Subcutaneous adipose tissue (tissue), 4 donors: ENCODE measurements around the gene CABCOCO1. TPM values are rescaled to one million over a fixed set of nuclear protein-coding genes. Genes with fewer than 3 reads are reported as not detected.

ENCODE experiments used
- total RNA-seq, 4 donors: library from RNA; depleted of rRNA; stranded (reverse); fragments of >200 nt; gene quantifications; one replicate each; pipeline ENCODE4 v1.1.0, GENCODE V29; 2016
- TF ChIP-seq, protein P1 (sequence below): fragments of 450-650 bp; IDR thresholded peaks from one replicate; pipeline ENCODE4 v1.5.1; 2016; ENCODE audit warnings: low read depth, mild to moderate bottlenecking, control low read depth, antibody characterized with exemption, moderate library complexity

CABCOCO1 gene
- total RNA-seq, 4 donors from 2014 or later: 0.22 to 0.82 TPM; not detected in 2

DNA sequence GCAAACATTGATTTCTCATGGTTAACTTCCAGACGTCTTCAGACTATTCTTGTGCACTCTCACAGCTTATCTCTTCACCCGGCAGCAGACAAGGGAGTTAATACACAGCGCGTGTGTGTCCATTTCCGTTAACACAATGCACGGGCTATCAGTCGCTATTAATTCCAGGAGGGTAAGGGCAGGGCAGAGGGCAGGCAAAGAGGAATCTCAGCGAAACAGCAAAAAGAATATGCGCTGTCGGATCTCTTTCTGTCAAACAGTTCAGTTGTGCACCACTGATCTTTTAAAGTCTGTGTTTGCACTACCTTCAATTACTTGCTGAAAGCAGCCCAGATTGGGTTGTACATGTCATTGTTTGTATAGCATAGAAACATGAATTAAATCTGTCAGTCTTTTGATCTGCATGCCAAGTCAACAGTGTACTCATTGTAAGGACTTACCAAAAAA, 41.1 kb upstream of the CABCOCO1 start:
- TF ChIP-seq, protein P1, sequence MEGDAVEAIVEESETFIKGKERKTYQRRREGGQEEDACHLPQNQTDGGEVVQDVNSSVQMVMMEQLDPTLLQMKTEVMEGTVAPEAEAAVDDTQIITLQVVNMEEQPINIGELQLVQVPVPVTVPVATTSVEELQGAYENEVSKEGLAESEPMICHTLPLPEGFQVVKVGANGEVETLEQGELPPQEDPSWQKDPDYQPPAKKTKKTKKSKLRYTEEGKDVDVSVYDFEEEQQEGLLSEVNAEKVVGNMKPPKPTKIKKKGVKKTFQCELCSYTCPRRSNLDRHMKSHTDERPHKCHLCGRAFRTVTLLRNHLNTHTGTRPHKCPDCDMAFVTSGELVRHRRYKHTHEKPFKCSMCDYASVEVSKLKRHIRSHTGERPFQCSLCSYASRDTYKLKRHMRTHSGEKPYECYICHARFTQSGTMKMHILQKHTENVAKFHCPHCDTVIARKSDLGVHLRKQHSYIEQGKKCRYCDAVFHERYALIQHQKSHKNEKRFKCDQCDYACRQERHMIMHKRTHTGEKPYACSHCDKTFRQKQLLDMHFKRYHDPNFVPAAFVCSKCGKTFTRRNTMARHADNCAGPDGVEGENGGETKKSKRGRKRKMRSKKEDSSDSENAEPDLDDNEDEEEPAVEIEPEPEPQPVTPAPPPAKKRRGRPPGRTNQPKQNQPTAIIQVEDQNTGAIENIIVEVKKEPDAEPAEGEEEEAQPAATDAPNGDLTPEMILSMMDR: no peak

DNA sequence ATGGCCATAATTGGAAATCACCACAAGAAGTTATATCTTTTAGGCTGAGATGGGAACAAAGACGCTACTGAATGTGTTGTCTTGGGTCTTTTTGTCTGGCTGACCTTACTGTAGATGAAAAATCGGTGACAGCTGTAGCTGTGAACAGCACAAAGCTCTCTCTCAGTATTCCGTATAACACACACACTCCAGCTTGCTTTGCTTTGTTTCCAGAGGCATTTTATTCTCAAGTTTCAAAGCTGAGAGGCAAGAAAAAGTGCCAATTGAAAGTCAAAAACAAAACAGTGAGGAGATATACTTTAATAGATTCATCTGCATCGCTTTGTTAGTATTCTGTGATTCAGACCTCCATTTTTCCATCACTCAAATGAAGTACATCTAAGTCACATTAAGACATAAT, 39.6 kb upstream of the CABCOCO1 start:
- TF ChIP-seq, protein P1: no peak

DNA sequence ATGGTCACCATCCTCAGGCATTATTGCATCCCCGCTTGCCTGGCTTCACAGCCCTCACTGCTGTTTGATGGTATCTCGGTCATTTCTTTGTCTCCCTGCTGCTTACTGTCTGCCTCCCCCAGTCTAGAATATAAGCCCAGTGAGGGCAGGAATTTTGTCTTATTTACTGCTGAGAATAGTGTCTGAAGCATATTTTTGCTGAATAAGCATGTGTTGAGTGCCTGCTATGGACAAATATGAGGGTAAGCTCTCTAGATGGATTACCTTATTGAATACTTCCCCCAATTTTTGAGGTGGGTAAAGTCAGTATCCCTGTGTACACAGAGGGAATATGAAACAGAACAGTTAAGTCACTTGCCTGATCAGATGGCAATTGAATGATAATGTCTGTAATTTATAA, 36.5 kb upstream of the CABCOCO1 start:
- TF ChIP-seq, protein P1: no peak

DNA sequence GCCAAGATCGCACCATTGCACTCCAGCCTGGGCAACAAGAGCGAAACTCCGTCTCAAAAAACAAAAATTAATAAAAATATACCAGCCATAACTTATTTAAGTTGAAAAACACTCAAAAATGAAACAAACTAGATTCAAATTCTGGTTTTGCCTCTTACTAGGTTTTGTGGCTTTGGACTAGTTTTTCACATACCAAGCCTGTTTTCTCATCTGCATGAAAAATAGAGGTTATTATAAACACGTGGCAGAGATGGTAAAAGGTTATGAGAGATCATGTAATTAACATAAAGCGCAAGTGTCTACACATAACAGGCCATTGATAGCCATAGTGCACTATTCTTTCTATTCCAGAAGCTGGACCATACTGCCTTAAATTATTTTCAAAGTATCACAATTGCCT, 35.5 kb upstream of the CABCOCO1 start:
- TF ChIP-seq, protein P1: no peak

DNA sequence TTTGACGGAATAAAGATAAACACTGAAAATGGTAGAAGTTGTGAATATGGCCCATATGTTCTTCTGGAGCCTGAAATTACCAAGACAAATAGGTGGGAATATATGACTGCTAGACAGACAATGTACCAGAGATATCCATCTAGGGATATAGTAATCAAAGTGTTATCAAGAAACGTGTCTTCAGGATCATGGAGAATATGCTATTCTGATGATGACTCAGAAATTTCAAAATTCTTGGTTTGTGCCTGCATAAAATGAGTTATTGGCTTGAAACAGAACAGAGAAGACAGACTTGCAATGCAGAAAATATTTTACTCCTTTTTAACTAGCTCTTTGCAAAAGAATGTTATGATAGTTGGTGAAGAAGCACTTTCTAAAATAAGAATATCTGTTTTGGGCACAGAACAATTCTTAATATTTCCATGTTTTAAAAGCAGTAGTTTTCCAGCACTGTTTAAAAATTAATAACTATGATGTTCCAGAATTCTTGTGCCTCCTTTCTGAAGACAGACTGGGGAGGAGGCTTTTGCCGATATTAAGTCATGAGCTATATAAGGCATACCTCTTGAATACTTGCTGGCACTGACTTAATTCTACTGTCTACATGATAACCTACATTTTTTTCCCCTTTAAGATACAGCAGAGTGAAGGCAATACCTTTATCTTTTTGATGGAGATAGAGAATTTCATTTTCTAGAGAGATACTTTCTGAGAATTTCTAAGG, 34.4 kb upstream of the CABCOCO1 start:
- TF ChIP-seq, protein P1: no peak

DNA sequence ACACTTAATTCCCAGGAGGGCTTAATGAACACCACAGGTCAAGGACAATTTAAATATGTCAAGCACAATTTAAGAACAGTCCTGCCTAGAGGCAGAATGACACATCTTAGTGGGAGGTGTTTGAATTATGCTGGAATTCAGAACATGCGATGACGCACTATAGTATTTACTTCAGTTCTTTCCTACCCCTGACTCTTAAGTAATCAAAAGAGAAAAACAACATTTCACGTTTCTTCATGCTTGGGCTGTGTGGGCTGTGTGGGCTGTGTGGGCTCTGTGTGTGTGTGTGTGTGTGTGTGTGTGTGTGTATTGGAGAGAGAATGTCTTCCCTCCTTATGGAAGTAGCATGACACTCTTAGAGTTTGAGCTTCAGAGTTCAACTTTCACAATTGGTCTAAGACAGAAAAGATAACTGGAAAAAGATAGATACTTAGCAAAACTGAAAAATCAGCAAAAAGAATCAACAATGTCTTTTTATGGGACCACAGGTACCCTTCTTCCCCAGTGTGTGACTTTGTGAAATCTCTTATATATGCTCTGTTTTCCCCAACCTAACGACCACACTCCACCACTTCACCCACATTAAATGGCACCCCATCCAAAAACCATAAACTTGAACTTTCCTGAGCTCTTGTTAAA, 33.7 kb upstream of the CABCOCO1 start:
- TF ChIP-seq, protein P1: no peak

- TF ChIP-seq, protein P1: no peak
Observed at GRCh38 chr10:61629576-61629975, 33.2 kb upstream of the CABCOCO1 start.
